GM18519 (cell line): ENCODE results near the gene PARD3B.

Experiments
- ATAC-seq: cut with Tn5 transposase; IDR thresholded peaks from one replicate; pipeline ENCODE4 v1.9.1; 2021; ENCODE audit warnings: mild to moderate bottlenecking, moderate library complexity; ENCODE audit not compliant: unreplicated experiment, low FRiP score

Gene PARD3B

DNA sequence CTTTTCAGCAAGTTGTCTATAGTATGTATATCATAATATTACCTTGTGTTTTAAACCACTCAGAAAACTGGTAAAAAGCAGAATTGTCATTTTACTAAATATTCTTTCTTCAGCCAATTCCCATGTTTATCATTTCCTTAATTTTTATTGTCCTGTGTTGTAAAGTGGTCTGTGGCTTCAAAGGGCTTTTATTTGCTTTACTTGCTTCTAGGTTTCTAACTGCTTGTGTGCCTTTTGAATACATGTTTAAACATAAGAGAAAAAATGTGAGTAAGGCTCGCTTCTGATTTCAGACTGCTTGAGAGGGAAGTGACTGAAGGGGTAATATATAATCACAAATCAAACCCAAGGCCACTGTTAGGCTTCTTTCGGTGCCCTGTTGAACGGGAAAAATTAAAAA lies 729.5 kb downstream of the PARD3B start:
- ATAC-seq, result no peak

DNA sequence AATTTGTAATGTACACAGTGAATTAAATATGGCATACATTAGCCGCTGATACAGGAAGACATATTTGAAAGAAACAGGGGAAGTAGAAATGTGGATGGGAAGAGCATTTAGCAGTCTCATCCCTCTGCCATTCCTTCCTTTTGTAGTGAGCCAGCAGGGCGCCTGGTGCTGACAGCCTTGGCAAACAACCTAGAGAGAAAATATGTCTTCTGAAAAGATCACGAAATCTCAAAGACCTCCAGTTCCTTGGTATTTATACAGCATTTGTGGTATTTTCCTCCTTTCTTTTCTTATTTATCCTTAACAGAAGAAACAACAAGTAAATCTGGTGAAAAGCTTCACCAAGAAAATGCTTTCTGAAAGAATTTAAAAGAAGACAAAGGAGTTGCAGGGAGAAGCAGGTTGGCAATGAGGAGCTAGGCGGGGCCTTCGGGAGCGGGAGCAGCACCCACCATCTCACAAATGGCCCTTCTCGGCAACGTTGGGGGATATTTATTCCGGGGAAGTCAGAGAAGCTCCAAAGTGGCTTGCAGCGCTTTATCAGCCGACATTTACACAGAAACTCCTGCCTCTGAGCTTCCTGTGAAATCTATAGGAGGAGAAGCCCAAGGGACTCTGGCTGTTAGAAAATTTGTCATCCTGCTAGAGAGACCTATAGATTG lies 731.0 kb downstream of the PARD3B start:
- ATAC-seq, result no peak

DNA sequence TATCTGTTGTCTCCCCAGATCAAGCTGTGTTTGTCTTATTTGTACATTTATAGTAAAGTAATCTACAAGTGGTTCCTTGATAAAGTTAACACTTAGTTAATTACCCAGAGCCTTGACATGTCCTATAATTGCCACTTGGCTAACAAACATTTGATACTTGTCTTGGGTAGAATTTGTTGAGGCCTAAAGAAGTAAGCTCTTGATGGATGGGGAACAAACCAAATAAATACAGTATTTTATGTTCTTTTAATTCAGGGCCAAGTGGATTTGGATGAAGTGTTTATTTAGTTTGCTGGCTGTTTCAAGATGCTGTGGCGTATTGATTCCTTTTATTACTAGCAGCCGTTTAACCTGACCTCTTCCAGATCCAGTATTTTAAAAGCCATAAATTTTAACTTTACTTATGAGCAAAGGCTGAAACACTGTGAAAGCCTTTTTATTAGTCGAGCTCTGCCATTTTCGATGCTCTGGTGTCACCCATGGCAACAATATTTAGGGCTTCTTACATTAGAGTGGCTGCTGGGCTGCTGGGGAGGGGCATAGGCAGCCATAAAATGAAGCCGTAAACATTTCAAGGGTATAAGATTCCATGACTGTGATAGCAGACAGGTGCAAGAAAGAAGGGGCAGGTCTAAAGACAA lies 735.4 kb downstream of the PARD3B start:
- ATAC-seq, result no peak

DNA sequence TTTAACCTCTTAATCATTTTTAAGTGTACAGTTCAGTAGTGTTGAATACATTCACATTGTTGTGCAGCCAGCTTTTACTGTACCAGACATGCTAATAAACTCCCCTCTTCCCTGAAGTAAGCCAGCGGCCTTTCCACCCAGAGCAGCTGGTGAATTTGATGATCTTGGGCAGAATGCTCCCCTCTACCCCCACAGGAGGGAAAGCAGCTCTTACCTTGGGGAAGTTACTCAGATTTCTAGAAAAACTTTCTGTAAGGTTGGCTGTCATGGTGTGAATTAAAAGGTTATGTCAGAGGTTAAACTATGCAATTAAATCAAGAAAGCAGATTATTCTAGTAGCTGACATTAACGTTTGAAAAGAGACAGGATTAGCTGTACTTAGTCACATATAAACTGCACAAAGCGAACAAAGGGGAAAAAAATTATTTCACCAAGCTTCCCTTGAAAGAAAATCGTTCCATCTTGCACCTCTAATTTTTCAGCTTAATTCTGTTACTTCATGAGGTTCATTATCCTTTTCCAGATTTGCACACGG lies 738.5 kb downstream of the PARD3B start:
- ATAC-seq, result no peak

DNA sequence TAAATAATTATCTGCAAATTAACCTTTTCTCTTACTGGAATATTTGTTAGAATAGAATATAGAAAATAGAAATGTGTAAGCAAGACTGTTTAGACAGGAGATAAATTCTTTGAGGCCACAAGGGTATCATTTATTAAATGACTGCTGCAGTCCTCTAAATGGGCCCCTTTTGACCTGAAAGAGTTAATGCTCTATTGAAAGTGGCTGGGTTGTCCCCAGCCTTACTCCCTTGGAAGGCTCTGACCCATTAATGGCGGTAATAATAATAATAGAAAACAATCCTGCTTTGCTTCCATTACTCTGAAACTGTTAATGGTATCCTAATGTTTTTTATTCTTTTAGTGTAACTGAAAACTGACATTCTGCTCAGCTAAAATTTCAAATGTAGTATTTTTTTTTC lies 739.1 kb downstream of the PARD3B start:
- ATAC-seq, result no peak

DNA sequence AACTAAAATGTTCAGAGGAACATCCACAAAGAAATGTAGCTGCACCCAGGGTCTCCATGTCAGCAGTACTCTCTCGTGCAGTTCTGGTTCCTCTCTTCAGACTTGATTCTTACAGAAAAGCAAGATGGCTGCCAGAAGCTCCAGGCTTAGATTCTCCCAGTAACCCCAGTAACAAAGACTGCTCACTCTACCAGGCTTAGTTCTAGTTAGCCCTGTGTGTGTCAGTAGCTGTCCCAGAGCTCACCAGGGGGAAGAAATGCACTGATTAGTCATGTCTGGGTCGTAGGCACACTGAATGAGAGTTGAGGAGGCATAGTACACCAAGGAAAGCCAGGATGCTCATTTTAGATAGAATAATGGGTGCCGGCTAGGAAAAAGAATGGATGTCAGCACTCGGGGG lies 742.0 kb downstream of the PARD3B start:
- no peak for ATAC-seq

DNA sequence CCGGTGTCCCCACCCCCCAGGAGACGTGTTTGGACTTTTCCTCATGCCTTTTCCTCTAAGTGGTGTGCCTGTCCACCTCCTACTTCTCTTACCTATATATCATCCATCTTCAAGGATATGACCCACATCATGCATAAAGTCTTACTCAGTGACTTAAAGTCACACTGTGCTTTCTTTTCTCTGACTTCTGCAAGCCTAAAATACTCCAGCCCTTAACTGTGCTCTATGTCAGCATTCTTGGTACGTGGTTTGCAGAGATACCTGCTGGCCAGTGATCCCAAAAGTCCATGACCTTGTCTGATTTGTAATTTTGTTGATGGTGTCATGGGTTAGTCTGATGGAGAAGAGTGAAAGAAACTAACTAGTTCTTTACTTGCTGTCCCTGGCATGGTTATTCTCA lies 743.4 kb downstream of the PARD3B start:
- no peak for ATAC-seq

DNA sequence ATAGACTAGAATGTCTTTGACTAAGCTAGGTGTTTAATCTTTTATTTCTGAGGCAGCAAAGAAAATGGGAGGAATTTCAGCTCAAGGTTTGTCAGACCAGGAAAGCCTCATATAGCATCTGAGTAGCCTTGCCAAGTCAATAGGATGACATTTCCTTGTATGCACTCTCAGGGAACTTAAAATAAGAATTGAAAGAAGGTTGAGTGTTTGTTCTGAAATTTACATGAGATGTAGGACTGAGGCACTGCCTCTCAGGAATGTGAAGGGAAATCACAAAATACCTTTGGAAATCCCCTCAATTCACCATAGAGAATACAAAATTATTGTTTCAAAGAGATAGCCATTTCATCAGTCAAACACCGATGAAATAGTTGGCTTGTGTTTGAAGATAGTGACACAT lies 745.0 kb downstream of the PARD3B start:
- ATAC-seq, result no peak

DNA sequence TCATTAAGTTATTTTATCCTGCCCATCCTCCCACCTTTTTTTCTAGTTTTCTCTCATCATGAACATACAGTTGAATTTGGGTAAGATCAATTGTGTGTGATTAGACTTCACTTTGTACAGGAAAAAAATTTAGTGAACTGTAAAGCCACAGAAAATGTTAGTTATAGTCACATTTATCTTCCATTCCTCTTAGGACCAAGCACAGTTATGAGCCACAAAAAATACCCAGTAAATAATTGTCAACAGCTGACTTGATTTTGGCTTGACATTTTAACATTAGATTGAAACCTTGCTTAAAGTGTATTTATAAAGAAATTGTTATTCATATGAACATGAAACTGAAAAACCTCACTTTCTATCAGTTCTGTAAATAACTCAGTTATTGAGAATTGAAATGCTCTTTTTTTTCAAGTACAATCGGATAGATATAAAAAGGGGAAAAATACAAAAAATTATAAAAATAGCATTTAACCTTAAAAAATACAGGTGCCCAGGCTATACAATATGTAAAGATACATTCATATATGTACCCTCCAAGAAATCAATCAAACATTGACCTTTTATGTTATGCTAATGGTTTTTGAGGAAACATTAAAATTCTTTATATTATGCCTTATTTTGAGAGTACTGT lies 747.5 kb downstream of the PARD3B start:
- ATAC-seq, result no peak

DNA sequence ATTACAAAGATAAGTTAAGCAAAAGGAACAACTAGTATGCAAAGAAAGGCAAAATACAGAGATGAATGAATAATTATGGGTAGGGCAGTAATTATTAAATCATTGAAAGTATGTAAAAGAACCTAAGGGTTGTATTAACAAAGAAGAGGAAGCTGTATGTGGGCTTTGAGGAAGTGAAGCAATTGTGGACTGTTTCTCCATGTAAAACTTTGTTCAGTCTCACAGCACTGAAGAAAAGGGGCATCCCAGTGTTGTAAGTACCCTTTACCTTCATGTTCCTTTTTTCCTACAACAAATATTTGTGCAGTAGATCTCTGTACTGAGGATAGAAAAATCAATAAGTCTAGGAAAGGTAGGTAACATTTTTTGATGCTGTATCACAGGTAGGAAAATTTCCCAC lies 748.3 kb downstream of the PARD3B start:
- ATAC-seq, result no peak

DNA sequence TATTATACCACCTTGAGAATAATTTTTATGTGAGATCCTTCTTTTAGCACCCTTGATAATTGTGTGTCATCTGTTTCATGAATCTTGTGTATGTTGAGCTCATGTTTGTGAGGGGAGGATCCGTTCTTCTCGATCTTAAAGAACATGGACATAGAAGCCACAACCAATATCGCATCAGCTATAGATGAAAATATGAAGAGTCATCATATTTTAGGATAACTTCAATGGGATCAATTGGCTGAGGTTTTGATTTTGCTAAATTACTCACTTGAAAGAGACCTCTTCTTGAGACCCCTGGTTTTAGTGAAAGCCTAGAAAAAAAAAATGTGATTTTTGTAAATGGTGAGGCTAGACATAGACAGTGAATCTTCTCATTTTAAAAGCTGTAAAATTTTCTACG lies 751.7 kb downstream of the PARD3B start:
- no peak for ATAC-seq

DNA sequence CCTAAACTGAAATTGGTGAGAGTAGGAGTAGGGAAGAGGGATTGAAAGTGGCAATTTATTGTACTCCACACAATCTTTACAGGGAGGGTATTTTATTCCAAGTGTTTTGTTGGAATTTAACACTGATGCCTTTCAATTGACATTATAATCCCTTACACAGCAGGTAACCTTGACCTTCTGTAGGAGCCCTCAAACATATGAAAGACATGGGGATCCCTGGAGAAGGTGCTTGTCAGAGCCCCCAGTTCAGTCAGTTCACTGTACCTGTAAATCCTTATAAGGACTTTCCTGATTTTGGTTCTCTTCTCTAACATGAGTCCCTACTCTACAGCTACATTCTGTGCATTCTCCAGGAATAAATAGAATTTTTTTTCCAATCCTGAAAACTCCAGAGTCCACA lies 752.1 kb downstream of the PARD3B start:
- ATAC-seq, result no peak

DNA sequence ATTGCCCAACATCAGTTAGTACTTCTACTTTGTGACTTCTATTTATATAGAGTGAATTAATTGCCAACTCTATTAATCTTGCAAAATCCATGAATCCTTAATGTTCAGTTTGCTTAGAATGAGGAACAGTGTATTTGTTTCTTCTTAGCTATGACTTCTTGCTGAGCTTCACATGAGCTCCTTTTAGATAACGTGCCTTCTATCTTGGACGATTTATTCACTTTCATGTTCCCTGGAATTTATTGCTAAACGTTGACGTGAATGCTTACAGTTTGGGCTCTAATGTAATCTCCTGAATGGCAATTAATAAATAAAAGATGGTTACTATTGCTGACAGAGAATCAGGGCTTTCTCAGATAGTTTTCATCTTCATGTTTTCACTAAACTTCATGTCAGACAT lies 752.6 kb downstream of the PARD3B start:
- ATAC-seq, result no peak

DNA sequence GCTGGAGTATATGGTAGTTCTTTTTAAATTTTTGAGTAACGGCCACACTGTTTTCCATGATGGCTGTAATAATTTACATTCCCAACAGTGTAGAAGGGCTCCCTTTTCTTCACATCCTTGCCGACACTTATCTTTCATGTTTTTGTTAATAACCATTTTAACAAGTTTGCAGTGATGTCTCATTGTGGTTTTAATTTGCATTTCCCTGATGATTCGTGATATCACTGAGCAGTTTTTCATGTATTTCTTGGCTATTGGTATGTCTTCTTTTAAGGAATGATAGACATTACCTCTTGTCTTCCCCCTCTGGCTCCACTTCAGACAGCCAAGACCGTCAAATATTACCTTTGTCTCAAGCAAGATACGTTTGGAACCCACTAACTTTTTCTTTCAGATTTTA lies 765.9 kb downstream of the PARD3B start:
- ATAC-seq, result no peak

DNA sequence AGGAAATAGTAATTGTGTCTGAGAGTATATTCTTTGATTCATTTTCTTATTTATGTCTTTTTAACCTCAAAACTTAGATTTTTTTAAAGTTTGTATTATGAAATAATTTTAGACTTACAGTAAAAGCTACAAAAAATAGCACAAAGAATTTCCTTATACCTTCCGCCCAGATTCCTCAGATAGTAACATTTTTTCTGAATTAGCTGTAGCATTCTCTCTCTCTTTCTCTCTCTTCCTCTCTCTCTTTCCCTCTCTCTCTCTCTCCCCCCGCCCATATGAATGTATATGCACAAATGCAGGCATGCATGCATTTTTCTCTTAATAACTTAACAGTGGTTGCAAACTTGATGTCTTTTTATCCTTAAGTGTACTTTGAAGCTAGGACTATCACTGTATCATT lies 776.0 kb downstream of the PARD3B start:
- ATAC-seq, result no peak

DNA sequence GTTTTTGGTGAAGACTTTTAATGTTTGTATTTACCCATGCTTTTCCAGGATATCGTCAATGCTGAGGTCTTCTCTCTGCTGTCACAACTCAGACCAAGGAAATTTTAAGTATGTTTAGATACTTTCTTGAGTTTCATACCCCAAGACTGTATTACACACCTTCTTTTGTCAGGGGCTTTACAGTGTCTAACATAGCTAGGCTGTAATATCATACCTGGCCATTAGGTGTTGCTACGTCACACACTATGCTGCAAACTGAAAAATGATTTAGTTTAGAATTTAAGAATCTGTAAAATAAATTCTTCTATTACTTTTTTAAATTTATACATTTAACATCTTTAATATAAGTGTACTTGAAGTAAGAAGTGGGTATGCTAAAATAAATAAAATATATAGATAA lies 778.7 kb downstream of the PARD3B start:
- ATAC-seq, result no peak

DNA sequence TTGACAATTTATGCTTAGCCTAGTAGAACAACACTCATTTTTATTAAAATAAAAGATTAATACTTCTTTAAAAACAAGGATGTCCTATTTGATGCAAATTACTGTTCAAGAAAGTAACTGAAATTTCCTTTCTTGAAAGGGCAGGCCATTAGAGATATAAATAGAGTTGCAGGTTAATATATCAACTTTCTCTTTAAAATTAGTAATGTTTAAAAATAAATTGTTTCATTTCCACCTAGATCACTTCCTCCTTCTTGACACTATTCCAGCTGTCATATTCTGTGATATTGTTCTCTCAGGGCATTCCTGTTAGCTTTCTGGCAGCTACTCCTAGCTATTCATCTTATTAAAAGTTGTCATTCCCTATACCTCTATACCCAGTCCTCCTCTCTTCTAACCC lies 779.1 kb downstream of the PARD3B start:
- no peak for ATAC-seq

DNA sequence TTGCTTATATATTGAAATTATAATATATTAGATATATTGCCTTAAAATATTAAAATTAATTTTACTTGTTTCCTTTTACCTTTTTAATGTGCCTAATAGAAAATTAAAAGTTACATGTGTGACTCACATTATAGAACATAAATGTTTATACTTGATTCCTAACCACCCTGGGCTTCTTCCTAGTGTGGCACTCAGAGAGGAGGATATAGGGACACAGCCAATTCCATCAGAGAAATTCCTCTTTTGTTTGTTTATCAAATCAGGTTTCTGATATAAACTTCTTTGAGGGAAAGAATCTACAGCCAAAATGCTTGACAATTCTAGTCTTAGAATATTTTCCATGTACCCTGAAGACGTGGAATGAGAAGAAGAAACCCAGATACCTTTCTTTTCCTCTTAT lies 788.1 kb downstream of the PARD3B start:
- ATAC-seq, result no peak

DNA sequence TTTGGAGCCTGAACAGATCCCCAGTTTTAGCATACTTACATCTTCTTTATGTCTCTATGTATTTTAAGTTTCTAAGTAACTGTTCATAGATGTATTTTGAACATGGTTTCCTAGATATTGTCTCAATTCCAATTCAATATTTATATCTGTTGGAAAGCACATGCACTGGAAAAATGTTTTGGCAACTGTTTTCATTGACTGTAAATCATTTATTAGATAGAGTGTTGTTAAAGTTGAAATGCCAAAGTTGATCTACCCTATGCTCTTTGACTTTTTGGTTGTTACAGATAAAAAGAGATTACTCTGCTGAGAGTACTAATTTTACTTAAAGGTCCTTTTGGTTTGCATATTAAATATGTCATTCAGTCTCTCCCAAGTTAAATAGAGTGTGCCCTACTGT lies 792.0 kb downstream of the PARD3B start:
- no peak for ATAC-seq

DNA sequence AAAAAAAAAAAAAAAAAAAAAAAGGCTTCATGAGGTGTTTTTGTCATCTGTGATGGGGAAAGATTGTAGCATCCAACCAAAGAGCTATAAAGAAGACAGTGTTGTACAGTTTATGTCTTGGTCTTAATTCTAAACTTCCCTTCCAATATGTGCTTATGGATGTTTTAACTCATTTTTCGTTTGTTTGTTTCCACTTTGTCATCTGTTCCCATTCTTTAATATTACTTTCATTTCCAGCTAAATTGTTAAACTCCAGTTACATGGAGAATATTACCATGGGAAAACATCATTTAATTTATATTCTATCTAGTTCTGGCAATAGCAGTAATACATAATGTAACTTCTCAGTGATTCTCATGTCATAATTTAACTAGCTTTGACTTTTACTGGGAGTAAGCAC lies 792.9 kb downstream of the PARD3B start:
- ATAC-seq, result no peak

DNA sequence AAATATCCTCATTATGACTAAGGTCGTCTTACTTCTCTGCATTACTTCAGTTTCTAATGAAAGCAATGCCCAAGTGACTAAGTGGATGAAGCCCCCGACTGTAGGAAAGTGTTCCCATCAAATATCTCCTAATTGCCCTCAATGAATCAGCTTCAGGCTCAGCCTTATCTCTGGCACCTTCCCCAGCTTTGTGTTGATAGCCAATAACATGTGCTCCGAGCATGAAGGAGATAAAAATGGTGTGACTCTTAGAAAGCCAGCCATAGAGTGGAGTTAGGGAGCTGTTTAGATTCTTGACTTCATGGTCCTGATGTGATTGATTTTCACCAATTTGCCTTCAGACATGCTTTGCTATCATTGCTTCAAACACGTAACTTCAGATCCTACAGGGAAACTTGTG lies 797.8 kb downstream of the PARD3B start:
- no peak for ATAC-seq

DNA sequence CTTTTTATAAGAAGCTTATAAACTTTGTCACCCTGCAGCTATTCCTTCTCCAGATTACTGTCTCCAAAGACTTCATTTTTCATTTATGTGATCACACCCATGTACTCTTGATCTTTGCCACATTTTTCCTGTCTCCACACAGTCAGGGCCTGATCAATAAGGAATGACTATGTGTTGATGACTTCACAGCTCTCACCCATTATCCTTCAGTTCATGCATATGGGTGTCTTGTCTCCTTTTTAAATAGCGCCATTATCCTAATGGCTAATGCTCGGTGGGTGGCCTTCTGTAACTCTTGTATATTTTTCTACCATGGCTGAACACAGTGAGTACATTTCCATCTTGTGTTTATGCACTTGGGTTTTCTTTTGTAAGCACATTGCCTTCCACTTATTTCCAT lies 801.4 kb downstream of the PARD3B start:
- no peak for ATAC-seq
